G401 (cell line): ENCODE data around the gene VPS37C. TPM values are rescaled to one million over a fixed set of nuclear protein-coding genes. Genes with fewer than 3 reads are reported as not detected.

Experiments used
- DNase-seq: peaks from one replicate; pipeline ENCODE4 v3.0.0-alpha.2; 2015; ENCODE audit warnings: low spot score
- in situ Hi-C: cut with HindIII; loops from 2 replicates; pipeline ENCODE4 v1.10.0; 2016; ENCODE audit warnings: low sequenced_read_pairs, mixed read lengths
- total RNA-seq: library from RNA; depleted of rRNA; stranded (reverse); fragments of >200 nt; shearing (Covaris generic); gene quantifications from 2 replicates; pipeline ENCODE4 v1.2.3, GENCODE V29; 2014

VPS37C gene
- total RNA-seq, 1 experiment from 2014 or later = 15.5 TPM

DNA sequence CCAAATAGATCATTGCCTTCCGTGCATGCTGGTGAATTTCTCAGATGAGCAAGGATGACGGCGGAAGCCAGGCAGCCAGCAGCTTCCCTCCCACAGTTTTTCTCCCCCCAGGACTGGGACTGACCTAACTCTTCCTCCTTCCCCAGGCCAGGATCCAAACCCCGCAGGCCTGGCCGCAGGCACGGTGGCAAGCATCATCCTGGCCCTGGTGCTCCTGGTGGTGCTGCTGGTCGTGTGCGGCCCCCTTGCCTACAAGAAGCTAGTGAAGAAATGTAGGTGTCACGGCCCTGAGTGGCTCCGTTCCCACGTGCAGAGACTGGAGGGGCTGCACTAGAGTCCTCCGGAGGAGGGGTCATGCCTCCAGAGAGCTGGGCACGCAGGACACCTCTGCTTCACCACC lies 38.5 kb downstream of the VPS37C start:
- in situ Hi-C loops = no loop called here
- DNase-seq = no peak

DNA sequence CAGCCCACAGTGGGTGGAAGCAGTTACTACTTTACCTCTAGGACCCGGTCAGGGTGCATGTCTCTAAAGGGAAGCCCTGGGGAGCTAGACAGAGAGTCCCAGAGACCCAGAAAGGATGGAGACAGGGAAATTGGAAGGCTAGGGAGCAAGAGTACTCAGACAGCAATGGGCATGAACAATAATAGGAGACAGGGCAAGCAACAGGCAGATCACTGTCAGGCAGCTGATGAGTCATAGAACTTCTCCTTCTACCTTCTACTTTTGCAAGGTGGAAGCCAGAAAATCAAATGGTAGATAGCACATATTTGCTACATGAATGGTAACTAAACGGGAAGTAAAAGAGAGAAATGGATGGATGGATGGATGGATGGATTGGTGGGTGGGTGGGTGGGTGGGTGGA lies 39.3 kb downstream of the VPS37C start:
- in situ Hi-C loops = no loop called here
- no peak for DNase-seq

DNA sequence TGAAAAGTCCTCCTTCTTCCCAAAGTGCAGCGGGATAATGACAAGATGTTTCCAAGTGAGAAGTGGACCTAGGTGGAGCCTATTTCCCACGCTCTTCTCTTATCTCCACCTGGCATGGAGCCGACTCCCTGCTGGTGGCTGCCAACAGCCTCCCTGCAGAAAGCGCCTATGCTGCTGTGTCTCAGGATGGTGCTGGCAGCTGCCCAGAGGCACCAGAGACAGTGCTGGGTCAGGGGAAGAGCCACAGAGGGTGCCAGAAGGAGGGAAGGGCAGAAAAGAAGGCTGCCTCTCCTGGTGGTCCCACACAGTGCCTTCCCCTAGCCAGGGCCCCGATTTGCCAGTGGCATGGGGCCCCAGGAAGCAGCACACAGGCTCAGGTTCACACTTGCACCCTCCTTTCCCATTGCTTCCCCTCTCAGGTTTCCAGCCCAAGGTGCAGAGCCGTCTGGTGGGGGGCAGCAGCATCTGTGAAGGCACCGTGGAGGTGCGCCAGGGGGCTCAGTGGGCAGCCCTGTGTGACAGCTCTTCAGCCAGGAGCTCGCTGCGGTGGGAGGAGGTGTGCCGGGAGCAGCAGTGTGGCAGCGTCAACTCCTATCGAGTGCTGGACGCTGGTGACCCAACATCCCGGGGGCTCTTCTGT lies 39.9 kb downstream of the VPS37C start:
- DNase-seq = peak; percentile 14
- in situ Hi-C loops = no loop called here

DNA sequence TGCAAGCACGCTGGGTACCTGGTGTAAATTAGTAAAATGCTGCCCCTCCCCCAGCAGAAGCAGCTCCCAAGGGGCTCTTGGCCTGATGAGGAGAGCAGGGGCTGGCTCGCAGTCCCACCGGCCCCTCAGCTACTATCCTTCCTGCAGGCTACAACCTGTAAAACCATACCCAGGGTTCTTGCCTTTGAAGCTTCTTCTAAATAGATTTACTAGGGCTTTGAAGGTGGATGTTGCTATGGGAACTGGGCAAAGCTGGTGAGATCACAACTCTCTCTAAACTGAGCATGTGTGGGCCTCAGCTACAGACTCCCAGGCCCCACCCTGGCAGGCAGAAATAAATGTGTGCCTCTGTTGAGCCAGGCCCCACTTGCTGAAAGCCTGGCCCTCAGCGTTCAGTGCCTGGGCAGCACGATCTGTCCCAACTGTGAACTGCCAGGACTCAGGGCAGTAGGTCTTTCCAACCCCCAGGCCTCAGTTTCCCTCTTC lies 40.5 kb downstream of the VPS37C start:
- DNase-seq = no peak

GRCh38 chr11:61120099-61120705 lies 41.0 kb downstream of the VPS37C start:
- DNase-seq = no peak
- in situ Hi-C loops = no loop called here

More for the DNA sequence above, 40.5 kb downstream of the VPS37C start:
- in situ Hi-C loops = no loop called here

DNA sequence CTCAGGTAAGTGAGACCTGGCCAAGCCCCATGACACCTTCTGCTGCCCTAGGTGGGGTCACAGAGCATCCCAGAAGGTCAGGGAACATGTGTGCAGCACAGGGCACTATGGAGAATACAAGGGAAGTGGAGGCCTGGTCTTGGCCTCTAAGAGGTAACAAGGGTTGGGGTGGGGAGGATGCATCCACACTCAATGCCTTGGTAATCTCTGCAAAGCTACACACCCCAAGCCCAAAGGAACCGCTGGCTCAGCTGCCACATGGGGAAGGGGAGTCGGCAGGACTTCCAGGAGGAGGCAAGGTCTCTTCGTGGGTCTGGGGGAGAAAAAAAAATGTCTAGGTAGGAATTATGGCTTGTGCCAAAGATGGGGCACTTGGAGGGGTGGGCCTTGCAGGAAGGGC lies 41.7 kb downstream of the VPS37C start:
- in situ Hi-C loops = no loop called here
- no peak for DNase-seq

DNA sequence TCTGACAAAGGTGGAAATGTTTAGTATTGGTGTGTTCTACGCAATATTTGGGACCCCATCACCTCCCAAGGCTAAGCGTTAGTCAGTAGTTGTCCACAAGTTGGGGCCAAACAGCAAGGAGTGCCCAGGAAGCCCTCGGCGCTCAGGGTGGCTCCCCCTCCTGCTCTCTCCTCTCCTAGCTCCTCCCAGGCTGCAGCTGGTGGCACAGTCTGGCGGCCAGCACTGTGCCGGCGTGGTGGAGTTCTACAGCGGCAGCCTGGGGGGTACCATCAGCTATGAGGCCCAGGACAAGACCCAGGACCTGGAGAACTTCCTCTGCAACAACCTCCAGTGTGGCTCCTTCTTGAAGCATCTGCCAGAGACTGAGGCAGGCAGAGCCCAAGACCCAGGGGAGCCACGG lies 42.2 kb downstream of the VPS37C start:
- DNase-seq = no peak
- in situ Hi-C loops = no loop called here

DNA sequence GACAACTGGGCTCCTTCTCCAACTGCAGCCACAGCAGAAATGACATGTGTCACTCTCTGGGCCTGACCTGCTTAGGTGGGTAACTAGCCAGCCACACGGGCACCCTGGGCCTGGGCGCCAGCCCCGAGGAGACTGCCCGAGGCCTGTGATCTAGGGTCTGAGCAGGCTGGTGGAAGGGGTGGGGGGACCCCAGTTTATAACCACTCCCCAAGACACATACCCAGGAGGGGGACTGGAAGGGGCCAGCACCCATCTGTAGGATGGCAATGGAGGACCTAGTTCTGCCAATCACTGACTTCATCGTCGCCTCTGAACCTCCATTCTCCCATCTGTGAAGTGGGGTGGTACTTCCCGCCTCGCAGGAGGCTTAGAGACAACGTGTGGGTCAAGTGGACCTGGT lies 42.8 kb downstream of the VPS37C start:
- in situ Hi-C loops = no loop called here
- no peak for DNase-seq

GRCh38 chr11:61118004-61118403 lies 43.2 kb downstream of the VPS37C start:
- DNase-seq = no peak
- in situ Hi-C loops = no loop called here

GRCh38 chr11:61117168-61117520 lies 44.1 kb downstream of the VPS37C start:
- in situ Hi-C loops = no loop called here
- DNase-seq = no peak

- in situ Hi-C loops = no loop called here
- DNase-seq = no peak
These were observed 44.6 kb downstream of the VPS37C start for GRCh38 chr11:61116426-61117167.

DNA sequence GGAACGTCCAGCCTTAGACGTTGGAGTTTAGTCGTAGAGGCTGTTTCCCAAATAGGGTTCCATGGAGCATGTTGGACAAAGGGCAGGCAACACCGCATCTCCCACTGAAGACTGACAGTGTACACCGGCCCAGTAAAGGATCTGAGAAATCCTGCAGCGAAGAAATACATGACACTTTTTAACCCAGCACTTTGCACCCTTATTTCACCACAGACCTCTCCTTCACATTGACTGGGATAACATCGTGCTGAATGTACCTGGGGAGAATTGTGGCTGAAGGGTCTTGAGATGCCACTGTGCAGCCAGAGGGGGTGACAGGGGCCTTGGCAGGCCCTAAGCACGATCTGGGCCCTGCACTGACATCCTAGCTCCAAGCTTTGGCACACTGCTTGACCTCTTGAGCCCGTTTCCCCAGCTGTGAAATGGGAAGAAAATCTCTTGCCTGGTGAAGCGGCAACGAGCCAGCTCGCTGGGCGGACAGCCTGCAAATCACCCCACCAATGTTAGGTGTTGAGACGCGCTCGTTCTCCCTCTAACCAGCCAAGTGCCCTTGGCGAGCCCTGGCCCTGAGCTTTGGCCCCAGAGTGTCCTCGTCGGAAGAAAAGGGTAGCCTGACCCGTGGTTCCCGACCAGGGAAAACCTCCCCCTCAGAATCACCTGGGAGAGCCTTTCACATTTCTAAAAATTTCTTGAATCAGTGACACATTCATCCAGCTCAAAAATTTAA lies 45.6 kb downstream of the VPS37C start:
- in situ Hi-C loops = no loop called here
- no peak for DNase-seq

GRCh38 chr11:61114913-61115312 lies 46.3 kb downstream of the VPS37C start:
- DNase-seq = no peak
- in situ Hi-C loops = no loop called here

GRCh38 chr11:61113201-61113600 lies 48.0 kb downstream of the VPS37C start:
- in situ Hi-C loops = no loop called here
- DNase-seq = no peak

DNA sequence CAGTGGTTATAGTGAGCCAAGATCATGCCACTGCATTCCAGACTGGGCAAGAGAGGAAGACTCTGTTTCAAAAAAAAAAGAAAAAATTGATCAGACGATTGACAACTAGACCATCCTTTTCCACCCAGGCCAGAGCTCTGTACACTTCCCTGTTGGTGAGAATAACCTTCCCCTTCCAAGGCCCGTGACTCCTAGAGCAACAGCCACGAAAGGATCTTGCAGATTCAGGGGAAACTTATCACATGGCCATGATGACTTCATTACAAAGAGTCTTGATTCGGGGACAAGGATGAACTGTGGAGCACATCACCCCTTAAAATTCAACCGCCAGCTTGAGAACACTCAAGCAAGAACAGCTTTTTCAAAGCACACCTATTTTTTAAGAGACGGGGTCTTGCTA lies 48.7 kb downstream of the VPS37C start:
- no peak for DNase-seq
- in situ Hi-C loops = no loop called here

GRCh38 chr11:61111786-61112517 lies 49.3 kb downstream of the VPS37C start:
- DNase-seq = no peak
- in situ Hi-C loops = no loop called here

DNA sequence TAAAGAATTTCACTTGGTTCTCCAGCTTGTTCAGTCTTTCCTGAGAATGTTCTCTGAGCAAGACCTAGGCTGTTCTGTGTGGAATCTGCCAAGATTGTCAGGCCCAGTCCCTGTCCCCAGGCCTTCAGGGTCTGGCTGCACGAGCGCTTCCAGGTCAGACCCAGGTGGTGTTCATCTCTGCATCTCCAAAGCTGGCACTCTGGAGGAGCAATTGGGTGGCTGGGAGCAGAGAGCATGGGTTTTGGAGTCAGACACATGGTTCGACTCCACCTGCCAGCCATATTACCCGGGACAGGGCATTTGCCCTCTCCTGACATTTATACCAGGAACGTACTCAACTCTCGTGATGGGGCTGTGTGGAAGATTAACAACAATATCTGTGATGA lies 50.2 kb downstream of the VPS37C start:
- no peak for DNase-seq
- in situ Hi-C loops = no loop called here

- in situ Hi-C loops = no loop called here
- no peak for DNase-seq
These were observed 50.8 kb downstream of the VPS37C start for GRCh38 chr11:61110255-61111049.

DNA sequence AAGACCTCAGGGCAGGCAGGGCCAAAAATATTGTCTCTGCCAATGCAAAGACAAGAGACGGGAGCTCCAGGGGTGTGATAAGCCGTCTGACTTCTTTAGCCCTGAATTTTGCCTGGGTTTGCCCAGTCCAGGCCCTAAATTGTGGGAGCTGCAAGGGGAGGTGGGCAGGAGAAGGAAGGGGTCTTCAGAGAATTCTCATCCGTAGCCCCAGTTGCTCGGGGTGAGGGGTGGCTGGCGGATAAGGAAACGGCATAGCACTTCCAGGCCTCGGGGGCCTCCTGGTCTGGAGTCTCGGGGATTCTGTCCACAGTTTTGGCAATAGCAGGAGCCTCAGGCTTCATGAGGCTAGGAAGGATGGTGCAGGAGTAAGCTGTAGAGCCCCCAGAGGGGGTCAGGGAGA lies 51.6 kb downstream of the VPS37C start:
- DNase-seq = no peak
- in situ Hi-C loops = no loop called here
